Liver (tissue), 9 donors: ENCODE measurements around the gene IL3. TPM values are rescaled to one million over a fixed set of nuclear protein-coding genes. Genes with fewer than 3 reads are reported as not detected.

Experiments
- DNase-seq: peaks from one replicate; pipeline ENCODE4 v3.0.0-alpha.2; 2017; ENCODE audit warnings: low spot score
- H3K27ac ChIP-seq, 2 donors: one replicate each; pipeline ENCODE4 v1.7.0; 2013; ENCODE audit warnings: inconsistent platforms in 2 of 2, low read length in 2 of 2, control low read depth in 1 of 2, low read depth in 1 of 2, mild to moderate bottlenecking in 1 of 2
- H3K27me3 ChIP-seq, 4 donors: one replicate each; pipeline versions ENCODE4 v1.6.1 to v1.7.0; 2013; ENCODE audit warnings: low read length in 3 of 4, inconsistent platforms in 1 of 4, mild to moderate bottlenecking in 1 of 4, moderate library complexity in 1 of 4; ENCODE audit not compliant: control insufficient read depth in 4 of 4, insufficient read depth in 4 of 4
- H3K36me3 ChIP-seq, 4 donors: one replicate each; pipeline versions ENCODE4 v1.6.1 to v1.7.0; 2013; ENCODE audit warnings: low read length in 3 of 4, mild to moderate bottlenecking in 3 of 4, low read depth in 1 of 4, moderate library complexity in 1 of 4; ENCODE audit not compliant: control insufficient read depth in 4 of 4, insufficient read depth in 3 of 4
- H3K4me1 ChIP-seq, 4 donors: one replicate each; pipeline versions ENCODE4 v1.6.1 to v1.7.0; 2013; ENCODE audit warnings: low read length in 3 of 4, mild to moderate bottlenecking in 3 of 4, moderate library complexity in 1 of 4; ENCODE audit not compliant: control insufficient read depth in 4 of 4, insufficient read depth in 4 of 4
- H3K4me3 ChIP-seq, 3 donors: one replicate each; pipeline versions ENCODE4 v1.6.1 to v1.7.0; 2013; ENCODE audit warnings: low read length in 3 of 3, control low read depth in 1 of 3, low read depth in 1 of 3, mild to moderate bottlenecking in 1 of 3
- H3K9ac ChIP-seq, 2 donors: one replicate each; pipeline ENCODE4 v1.7.0; 2013; ENCODE audit warnings: low read length in 2 of 2, mild to moderate bottlenecking in 2 of 2, moderate library complexity in 2 of 2, control low read depth in 1 of 2, low read depth in 1 of 2
- H3K9me3 ChIP-seq, 4 donors: one replicate each; pipeline versions ENCODE4 v1.6.1 to v1.7.0; 2013; ENCODE audit warnings: low read length in 3 of 4; ENCODE audit not compliant: control insufficient read depth in 4 of 4
- EGR1 ChIP-seq, 2 donors: IDR thresholded peaks; 2 replicates each; pipeline ENCODE4 v1.6.1; 2016 to 2018; ENCODE audit warnings: antibody characterized with exemption in 2 of 2, low read depth in 2 of 2
- FOXA1 ChIP-seq: IDR thresholded peaks from 2 replicates; pipeline ENCODE4 v1.6.1; 2016; ENCODE audit warnings: antibody characterized with exemption
- HNF4A ChIP-seq, 2 donors: conservative IDR thresholded peaks; 2 replicates each; pipeline ENCODE4 v1.6.1; 2016; ENCODE audit warnings: antibody characterized with exemption in 2 of 2, mild to moderate bottlenecking in 2 of 2
- HNF4G ChIP-seq: IDR thresholded peaks from 2 replicates; pipeline ENCODE4 v1.6.1; 2016; ENCODE audit warnings: antibody characterized with exemption
- JUND ChIP-seq, 2 donors: IDR thresholded peaks; 2 replicates each; pipeline ENCODE4 v1.6.1; 2016; ENCODE audit warnings: antibody characterized with exemption in 2 of 2
- MAX ChIP-seq: IDR thresholded peaks from 2 replicates; pipeline ENCODE4 v1.6.1; 2016; ENCODE audit warnings: antibody characterized with exemption
- NR2F2 ChIP-seq: IDR thresholded peaks from 2 replicates; pipeline ENCODE4 v1.6.1; 2016; ENCODE audit warnings: antibody characterized with exemption
- RAD21 ChIP-seq, 2 donors: IDR thresholded peaks; 2 replicates each; pipeline ENCODE4 v1.6.1; 2016; ENCODE audit warnings: antibody characterized with exemption in 2 of 2, mild to moderate bottlenecking in 2 of 2
- RXRA ChIP-seq, 2 donors: IDR thresholded peaks; 2 replicates each; pipeline ENCODE4 v1.6.1; 2017 to 2018; ENCODE audit warnings: antibody characterized with exemption in 2 of 2, mild to moderate bottlenecking in 1 of 2
- SP1 ChIP-seq: IDR thresholded peaks from 2 replicates; pipeline ENCODE4 v1.6.1; 2018; ENCODE audit warnings: antibody characterized with exemption, mild to moderate bottlenecking
- TAF1 ChIP-seq: conservative IDR thresholded peaks from 2 replicates; pipeline ENCODE4 v1.6.1; 2016; ENCODE audit warnings: antibody characterized with exemption, mild to moderate bottlenecking
- YY1 ChIP-seq: IDR thresholded peaks from 2 replicates; pipeline ENCODE4 v1.6.1; 2016; ENCODE audit warnings: antibody characterized with exemption, mild to moderate bottlenecking
- ZBTB33 ChIP-seq: IDR thresholded peaks from 2 replicates; pipeline ENCODE4 v1.6.1; 2016; ENCODE audit warnings: antibody characterized with exemption
- WGBS: extraction: QIAGEN DNeasy Blood & Tissue Kit; methylation state at CpG from one replicate; pipeline ENCODE4 v1.1.7; 2013; 5-methylcytosine and 5-hydroxymethylcytosine counted together
- polyA plus RNA-seq, 2 donors: library from polyadenylated mRNA; stranded (reverse) in 1 of 2; unstranded in 1 of 2; fragments of 200-250 nt in 1 of 2; fragments of >200 nt in 1 of 2; fragmentation: Nextera tagmentation in 1 of 2; extraction: Ambion mirVana in 1 of 2; gene quantifications; one replicate each; pipeline versions ENCODE4 v1.2.1 to v1.2.3, GENCODE V29; 2013 to 2015
- total RNA-seq, 2 donors: library from RNA; depleted of rRNA; stranded (reverse); fragments of >200 nt; gene quantifications; one replicate each; pipeline ENCODE4 v1.2.3, GENCODE V29; 2014
- TF ChIP-seq, protein P1 (sequence below): IDR thresholded peaks from 2 replicates; pipeline ENCODE4 v1.6.1; 2016; ENCODE audit warnings: antibody characterized with exemption, mild to moderate bottlenecking
- TF ChIP-seq, protein P2 (sequence below): fragments of 150-350 bp; IDR thresholded peaks from 2 replicates; pipeline ENCODE4 v1.5.1; 2017; ENCODE audit warnings: improper control_type of control experiment, low read depth, low read length; ENCODE audit not compliant: missing input control
- TF ChIP-seq, protein P3 (sequence below): IDR thresholded peaks from 2 replicates; pipeline ENCODE4 v1.6.1; 2016; ENCODE audit warnings: antibody characterized with exemption
- donor health status: healthy.
- donor health status: healthy.
- donor health status: healthy.
- donor health status: healthy.
- donor health status: healthy.

Gene IL3
- total and polyA plus RNA-seq, 4 donors, result not detected

DNA sequence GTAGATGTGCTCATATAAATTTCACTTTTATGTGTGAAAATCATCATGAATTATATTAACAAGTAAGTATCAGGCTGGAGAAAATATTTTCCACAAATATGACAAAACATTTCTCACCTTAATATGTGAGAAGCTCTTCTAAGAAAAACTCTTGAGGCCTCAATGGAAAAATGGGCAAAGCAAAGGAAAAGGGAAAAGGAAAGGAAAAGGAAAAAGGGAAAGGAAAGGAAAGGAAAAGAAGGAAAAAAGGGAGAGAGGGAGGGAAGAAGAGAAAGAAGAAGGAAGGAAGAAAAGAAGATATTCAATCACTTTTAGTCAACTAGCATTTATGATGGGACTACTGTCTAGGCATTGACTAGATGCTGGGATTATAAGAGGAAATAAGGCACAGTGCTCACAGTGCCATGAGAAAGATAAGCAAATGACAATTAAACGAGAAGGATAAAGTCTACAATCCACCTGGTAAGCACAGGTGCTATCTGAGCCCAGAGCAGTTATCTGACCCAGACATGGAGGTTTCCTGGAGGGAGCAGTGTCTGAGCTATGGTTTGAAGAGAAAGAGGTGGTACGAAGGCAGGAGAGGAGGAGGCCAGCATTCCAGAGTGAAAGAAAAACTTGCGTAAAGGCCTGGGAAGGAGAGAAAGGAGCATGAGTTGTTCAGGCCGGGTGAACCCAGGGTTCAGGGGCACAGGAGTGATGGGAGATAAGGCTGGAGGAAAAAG lies 30.7 kb upstream of the IL3 start (continued):
- TF ChIP-seq, protein P1, sequence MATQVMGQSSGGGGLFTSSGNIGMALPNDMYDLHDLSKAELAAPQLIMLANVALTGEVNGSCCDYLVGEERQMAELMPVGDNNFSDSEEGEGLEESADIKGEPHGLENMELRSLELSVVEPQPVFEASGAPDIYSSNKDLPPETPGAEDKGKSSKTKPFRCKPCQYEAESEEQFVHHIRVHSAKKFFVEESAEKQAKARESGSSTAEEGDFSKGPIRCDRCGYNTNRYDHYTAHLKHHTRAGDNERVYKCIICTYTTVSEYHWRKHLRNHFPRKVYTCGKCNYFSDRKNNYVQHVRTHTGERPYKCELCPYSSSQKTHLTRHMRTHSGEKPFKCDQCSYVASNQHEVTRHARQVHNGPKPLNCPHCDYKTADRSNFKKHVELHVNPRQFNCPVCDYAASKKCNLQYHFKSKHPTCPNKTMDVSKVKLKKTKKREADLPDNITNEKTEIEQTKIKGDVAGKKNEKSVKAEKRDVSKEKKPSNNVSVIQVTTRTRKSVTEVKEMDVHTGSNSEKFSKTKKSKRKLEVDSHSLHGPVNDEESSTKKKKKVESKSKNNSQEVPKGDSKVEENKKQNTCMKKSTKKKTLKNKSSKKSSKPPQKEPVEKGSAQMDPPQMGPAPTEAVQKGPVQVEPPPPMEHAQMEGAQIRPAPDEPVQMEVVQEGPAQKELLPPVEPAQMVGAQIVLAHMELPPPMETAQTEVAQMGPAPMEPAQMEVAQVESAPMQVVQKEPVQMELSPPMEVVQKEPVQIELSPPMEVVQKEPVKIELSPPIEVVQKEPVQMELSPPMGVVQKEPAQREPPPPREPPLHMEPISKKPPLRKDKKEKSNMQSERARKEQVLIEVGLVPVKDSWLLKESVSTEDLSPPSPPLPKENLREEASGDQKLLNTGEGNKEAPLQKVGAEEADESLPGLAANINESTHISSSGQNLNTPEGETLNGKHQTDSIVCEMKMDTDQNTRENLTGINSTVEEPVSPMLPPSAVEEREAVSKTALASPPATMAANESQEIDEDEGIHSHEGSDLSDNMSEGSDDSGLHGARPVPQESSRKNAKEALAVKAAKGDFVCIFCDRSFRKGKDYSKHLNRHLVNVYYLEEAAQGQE, result no peak

DNA sequence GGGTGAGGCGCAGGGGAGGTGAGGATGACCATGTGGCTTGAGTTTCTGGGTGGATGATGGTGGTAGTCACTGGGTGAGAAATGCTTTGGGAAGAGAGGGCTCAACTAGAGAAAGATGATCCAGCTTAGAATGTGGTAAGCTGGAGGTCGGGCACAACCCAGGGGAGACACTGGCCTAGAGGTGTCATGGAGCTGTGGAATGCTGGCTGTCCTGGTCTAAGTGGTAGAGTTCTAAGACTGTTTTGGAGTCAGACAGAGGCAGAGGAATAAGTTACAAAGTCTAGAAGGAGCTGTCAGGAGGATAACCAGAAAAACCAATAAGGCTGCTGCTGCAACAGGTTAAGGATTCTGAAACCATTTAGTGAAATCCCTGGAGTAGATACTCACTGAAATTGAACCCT lies 29.8 kb upstream of the IL3 start:
- H3K36me3 ChIP-seq, result no peaks in the 10 kb centered on the region
- H3K9me3 ChIP-seq, result peaks cover 0 to 11% (median 0%) of the 10 kb centered on the region in 4 donors
- 98% methylated on average over 2 of the region's 2 CpGs for WGBS
- H3K4me1 ChIP-seq, result no peaks in the 10 kb centered on the region
- H3K4me3 ChIP-seq, result no peak overlapping the region
- no peak for DNase-seq
- H3K9ac ChIP-seq, result no peak overlapping the region
- no peak overlapping the region for H3K27ac ChIP-seq
- H3K27me3 ChIP-seq, result no peaks in the 10 kb centered on the region
- TF ChIP-seq, protein P2, sequence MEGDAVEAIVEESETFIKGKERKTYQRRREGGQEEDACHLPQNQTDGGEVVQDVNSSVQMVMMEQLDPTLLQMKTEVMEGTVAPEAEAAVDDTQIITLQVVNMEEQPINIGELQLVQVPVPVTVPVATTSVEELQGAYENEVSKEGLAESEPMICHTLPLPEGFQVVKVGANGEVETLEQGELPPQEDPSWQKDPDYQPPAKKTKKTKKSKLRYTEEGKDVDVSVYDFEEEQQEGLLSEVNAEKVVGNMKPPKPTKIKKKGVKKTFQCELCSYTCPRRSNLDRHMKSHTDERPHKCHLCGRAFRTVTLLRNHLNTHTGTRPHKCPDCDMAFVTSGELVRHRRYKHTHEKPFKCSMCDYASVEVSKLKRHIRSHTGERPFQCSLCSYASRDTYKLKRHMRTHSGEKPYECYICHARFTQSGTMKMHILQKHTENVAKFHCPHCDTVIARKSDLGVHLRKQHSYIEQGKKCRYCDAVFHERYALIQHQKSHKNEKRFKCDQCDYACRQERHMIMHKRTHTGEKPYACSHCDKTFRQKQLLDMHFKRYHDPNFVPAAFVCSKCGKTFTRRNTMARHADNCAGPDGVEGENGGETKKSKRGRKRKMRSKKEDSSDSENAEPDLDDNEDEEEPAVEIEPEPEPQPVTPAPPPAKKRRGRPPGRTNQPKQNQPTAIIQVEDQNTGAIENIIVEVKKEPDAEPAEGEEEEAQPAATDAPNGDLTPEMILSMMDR, result no peak
- TF ChIP-seq SP1 (no peak), RAD21 (IDR thresholded peaks at IDR 0.05) (no peak), NR2F2 (no peak), RXRA (IDR thresholded peaks at IDR 0.05) (no peak), HNF4A (conservative IDR thresholded peaks at IDR 0.05) (no peak), ZBTB33 (no peak), FOXA1 (no peak), MAX (no peak), HNF4G (no peak), EGR1 (IDR thresholded peaks at IDR 0.05; ENCODE audit: low read depth in 2 of 2) (no peak), TAF1 (no peak), JUND (IDR thresholded peaks at IDR 0.05) (no peak), YY1 (no peak)
- TF ChIP-seq, protein P1, result no peak
- TF ChIP-seq, protein P3, sequence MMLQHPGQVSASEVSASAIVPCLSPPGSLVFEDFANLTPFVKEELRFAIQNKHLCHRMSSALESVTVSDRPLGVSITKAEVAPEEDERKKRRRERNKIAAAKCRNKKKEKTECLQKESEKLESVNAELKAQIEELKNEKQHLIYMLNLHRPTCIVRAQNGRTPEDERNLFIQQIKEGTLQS, result no peak
